LHCN-M2 (cell line): ENCODE results near the gene SFMBT1. TPM values are rescaled to one million over a fixed set of nuclear protein-coding genes. Genes with fewer than 3 reads are reported as not detected.

ENCODE experiments used
- DNase-seq: peaks from one replicate; pipeline ENCODE4 v3.0.0-alpha.2; 2012; ENCODE audit warnings: low read depth
- total RNA-seq: library from RNA; depleted of rRNA; stranded (reverse); fragments of >200 nt; gene quantifications from 2 replicates; pipeline ENCODE4 v1.2.3, GENCODE V29; 2014

SFMBT1 gene
- total RNA-seq, 1 experiment from 2014 or later = 5.8 TPM

GRCh38 chr3:52886049-52886730 lies 159.7 kb downstream of the SFMBT1 start:
- DNase-seq = no peak

- no peak for DNase-seq
Measured at GRCh38 chr3:52882377-52882776, 163.5 kb downstream of the SFMBT1 start.

DNA sequence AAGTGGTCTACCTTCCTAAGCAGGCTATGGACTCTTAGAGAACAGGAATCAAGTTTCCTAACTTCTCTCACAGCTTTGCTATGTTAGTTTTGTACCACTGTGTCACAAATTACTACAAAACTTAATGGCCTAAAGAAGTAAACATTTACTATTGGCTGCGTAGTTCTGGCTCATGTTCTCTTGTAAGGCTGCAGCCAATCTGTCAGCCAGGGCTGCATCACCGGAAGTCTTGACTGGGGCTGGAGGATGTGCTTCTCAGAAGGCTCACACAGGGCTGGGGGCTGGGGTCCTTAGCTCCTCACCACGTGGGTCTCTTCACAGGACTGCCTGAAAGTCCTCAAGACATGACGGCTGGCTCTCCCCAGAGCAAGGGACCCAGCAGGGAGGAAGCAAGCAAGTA lies 164.0 kb downstream of the SFMBT1 start:
- DNase-seq = no peak

DNA sequence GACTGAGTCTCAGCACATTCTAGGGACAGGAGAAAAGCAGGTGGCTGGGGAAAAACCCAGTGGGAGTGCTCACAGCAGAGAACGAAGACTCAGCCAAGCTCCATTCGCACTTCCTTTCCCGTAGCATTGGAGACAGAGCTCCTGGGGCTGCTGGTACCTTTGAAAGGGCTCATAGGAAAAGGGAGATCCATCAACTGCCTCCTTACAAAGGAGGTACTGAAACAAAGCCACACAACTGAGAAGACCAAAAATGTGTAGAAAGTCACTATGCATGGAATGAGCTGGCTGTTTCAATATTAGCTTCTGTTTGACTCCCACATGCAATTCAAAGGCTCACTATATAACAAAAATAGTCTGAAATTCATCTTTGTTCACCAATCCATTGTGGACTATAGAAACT lies 165.4 kb downstream of the SFMBT1 start:
- DNase-seq = no peak

DNA sequence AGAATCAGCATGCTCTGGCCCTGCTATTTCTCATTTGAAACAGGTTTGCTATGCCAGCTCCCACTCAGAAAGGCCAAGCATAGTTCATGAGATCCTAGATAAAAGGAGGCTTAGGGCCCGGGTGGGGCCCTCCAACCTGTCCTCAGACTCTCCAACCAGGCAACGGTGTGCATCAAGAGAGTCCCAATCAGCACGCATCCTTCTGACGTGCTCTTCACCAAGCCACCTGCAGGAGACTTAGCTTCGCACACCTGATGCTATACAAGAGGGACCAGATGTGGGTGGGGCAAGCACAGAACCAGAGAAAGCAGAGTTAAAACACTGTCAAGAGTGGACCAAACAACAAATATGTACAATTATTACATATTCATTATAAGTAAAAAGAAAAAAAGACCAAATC lies 165.8 kb downstream of the SFMBT1 start:
- DNase-seq = no peak

DNA sequence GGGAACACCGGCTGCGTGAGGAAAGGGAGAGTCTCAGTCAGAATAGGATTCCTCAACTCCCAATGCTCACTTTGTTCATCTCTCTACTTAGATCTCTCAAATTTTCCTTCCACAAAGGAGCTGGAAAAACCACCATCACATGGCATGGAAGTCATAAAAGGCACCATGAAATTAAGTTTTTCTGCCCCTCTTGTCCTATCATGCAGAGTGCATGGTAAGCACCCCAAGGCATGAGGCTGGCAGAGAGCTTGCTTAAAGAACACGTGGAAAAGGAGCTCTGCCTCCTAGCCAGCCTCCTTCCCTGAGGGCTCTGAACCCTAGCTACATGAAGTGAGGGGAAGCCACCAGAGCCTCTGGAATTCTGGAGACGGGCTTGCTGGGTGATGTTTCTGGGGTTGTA lies 166.3 kb downstream of the SFMBT1 start:
- no peak for DNase-seq

DNA sequence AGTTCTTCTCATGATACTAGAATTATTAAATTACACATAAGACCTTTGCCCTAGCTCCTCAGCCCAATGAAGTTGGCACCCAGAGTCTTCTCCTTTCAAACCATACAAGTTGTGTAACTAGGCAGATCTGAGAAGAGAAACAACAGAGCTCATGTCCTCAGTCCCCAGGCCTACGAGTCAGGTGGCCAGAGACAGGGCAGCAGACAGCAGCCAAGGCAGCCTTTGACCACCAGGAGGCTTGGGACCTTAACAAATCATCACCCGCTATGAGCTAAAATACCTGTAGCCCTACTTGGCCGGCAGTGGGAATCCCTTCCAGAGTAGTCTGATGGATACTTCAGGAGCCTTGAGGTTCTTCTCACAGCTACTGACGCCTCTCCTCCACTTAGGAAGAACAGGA lies 166.8 kb downstream of the SFMBT1 start:
- no peak for DNase-seq

DNA sequence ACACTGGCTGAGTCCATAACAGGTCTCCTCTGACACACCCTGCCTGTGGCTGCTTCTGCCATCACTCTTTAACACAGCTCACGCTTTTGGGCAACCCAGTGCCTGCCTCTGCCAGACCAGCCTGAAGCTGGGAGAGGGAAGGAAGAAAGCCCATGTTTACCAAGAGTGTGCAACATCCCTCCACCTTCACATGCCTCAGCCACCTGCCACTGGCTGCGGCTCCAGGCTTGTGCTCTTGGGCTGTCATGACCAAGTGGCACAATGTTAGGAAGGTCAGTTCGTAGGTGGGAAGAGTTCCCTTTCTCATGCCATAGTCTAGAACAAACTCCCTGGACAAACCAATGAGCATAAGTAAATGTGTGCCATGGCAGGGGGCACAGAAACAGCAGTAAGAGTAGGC lies 168.8 kb downstream of the SFMBT1 start:
- no peak for DNase-seq

DNA sequence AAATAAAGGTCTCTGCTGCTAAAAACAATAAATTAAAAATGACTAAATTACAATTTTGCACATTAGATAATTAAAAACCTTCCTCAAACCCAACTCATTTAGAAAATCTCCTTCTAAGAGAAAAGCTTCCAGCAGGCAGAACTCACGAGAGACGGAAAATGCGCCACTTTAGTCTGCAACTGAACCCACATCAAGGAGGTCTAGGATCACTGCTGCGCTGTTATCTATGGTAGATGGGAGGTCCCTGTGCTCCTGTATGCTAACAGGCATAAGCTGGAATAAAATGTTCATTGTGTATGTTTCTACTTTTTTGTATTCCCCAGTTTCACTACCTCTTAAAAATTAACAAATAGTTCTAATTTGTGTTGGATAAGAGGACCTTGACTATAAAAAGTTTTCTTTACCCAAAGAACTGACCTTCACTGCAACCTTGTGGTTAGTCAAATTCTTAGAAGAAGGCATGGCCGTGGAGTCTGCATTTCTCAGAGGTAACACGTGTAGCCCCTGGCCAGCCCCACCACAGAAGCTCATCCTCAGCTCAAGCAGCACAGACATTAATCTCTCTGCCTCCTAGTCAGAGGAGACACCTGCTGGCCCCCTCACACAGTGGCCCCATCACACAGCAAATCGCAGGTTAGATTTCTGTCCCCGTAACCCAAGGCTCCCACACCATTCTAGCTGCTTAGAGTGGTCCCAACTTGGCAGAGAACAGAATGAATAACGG lies 170.8 kb downstream of the SFMBT1 start:
- DNase-seq = no peak

DNA sequence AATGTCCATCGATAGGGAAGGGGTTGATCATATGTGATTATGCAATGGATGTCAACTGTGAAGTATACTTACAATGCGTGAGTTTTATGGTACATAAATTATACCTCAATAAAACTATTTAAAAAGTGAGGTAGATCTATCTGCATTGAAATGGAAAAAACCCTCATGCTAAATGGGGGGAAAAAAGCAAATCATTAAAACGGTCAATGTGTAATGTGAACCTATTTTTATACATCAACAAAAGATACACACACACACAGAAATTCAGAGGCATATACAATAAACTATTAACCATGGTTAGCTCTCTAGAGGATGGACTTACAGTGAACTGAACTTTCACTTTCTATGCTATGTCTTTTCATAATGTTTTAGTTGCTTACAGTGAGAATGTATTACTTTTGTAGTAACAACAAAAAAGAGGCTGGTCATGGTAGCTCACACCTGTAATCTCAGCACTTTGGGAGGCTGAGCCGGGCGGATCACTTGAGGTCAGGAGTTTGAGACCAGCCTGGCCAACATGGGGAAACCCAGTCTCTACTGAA lies 171.6 kb downstream of the SFMBT1 start:
- DNase-seq = no peak

DNA sequence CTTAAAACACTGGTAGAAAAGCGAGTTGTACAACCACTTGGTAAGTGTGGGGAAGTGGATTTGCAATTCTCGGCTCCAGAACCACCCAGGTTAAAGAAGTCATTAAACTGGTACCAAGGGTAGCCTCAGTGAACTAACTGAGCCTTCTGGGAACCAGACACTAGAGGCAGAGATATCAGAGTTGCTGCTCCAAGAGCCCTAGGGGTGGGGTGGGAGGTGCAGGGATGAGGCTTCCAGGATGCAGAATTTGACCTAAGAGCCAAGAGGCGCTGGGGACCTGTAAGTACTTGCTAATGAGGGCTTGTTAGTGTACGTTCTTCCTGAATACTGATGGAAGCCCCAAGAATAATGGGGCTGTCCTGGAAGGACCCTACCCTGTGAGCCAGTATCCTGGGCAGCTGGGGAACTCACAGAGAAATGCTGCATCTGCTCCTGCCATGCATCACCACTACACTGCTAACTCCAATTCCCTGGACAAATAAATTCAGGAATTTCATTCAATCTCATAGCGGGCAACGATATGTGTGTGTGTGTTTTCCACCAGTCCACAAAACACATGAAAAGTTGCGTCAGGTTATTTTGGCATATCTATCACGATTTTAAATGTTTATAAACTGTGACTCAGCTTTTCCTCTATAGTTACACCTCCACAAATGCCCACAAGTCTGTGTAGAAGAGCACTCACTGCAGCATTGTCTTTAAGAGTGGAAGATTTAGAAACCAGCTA lies 172.3 kb downstream of the SFMBT1 start:
- DNase-seq = peak; percentile 57

- DNase-seq = no peak
Measured at GRCh38 chr3:52872245-52872644, 173.6 kb downstream of the SFMBT1 start.

GRCh38 chr3:52871761-52872160 lies 174.1 kb downstream of the SFMBT1 start:
- DNase-seq = no peak

GRCh38 chr3:52870471-52870870 lies 175.4 kb downstream of the SFMBT1 start:
- no peak for DNase-seq

DNA sequence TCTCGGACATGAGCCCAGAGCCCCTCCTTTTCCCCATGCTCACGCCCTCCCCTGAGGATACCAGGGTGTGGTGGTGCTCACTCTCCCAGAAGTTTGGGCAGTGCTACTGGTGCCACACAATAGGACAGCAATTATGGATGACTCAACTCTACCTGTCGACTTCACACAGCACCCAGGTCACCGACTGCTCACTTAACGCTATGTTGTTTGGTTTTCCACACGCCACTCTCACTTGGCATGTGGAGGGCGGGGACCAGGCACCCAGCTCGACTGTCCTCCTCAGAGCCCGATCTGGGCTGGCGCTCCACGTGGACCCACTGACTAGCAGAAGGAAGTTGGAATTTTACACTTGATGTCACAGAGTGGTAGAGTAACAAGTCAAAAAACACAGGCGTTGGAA lies 179.4 kb downstream of the SFMBT1 start:
- no peak for DNase-seq

- DNase-seq = no peak
Measured at GRCh38 chr3:52865994-52866393, 179.9 kb downstream of the SFMBT1 start.

- DNase-seq = no peak
Measured at GRCh38 chr3:52860424-52860768, 185.5 kb downstream of the SFMBT1 start.

- DNase-seq = no peak
Measured at GRCh38 chr3:52859686-52860423, 186.0 kb downstream of the SFMBT1 start.

- no peak for DNase-seq
Measured at GRCh38 chr3:52857864-52858263, 188.0 kb downstream of the SFMBT1 start.

DNA sequence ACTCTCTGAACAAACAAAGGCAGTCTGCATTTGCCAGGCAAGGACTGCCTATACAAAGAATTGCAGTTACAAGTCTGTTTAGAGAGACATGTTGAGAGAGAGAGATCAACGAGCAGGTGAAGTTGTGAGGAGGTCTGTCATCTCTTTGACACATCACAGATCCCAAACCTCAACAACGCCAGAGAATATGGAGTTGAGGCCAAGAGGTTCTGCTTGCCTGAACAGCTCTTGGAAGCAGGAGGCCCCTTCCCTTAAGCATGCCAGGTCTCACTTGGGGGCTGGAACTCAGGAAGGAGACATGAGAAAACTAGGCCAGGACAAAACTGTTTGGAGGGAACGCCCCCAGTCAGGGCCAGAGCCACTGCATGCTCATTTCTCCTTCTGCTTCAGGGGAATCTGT lies 188.7 kb downstream of the SFMBT1 start:
- DNase-seq = no peak

GRCh38 chr3:52856666-52857065 lies 189.2 kb downstream of the SFMBT1 start:
- no peak for DNase-seq

DNA sequence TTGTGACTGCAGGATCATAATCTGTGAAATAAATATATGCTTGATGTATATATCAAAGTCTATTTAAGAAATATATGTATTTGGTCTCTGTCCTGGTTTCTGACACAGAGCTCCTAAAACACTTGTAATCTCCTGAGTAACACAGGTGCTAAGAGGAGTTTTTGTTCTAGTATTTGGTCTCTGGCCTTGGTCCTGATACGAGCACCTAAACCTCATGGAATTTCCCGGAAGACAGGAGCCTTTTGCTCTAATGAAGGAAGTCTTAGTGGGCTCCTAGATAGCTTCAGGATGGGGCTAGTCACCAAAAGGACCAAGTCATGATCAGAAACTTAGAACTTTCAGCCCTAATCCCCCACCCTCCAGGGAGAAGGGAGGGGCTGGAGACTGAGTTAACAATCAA lies 191.9 kb downstream of the SFMBT1 start:
- no peak for DNase-seq
